Motor neuron (in vitro differentiated cells): ENCODE results near the gene FYB1. TPM values are rescaled to one million over a fixed set of nuclear protein-coding genes. Genes with fewer than 3 reads are reported as not detected.
"Not testable (repeated sequence)": the region's sequence is repeated elsewhere in the genome, so short reads cannot be mapped to it uniquely, and the experiment has no call there.

ENCODE experiments used
- ATAC-seq, 8 experiments: fragments of 200-7000 bp; cut with Tn5 transposase; replicated peaks in 6 of 8; 2 replicates each; pipeline ENCODE4 v1.8.0; 2021; ENCODE audit warnings: mild to moderate bottlenecking in 8 of 8, moderate library complexity in 8 of 8
- H3K27ac ChIP-seq, 2 donors: fragments of 250-450 bp; sonication (Bioruptor Pico); 2 replicates each; pipeline ENCODE4 v1.9.0; 2021; ENCODE audit warnings: antibody characterized with exemption in 2 of 2, mild to moderate bottlenecking in 2 of 2, moderate library complexity in 1 of 2
- H3K4me1 ChIP-seq, 2 donors: fragments of 250-450 bp; sonication (Bioruptor Pico); replicated peaks in 1 of 2; 2 replicates each; pipeline ENCODE4 v1.6.1; 2021; ENCODE audit warnings: antibody characterized with exemption in 2 of 2, mild to moderate bottlenecking in 2 of 2, moderate library complexity in 1 of 2
- H3K4me3 ChIP-seq, 5 donors: fragments of 250-450 bp; sonication (Bioruptor Pico); 2 replicates each; pipeline ENCODE4 v1.9.0; 2021; ENCODE audit warnings: antibody characterized with exemption in 5 of 5, mild to moderate bottlenecking in 5 of 5, moderate library complexity in 4 of 5
- WGBS, 10 experiments: fragments of 450-650 bp; shearing (Covaris generic); methylation state at CpG; one replicate each; pipeline ENCODE4 v1.0.0; 2022; 5-methylcytosine and 5-hydroxymethylcytosine counted together
- in situ Hi-C, 9 experiments: fragments of 400-800 bp; cut with MboI; loops; one replicate each; pipeline ENCODE4 v1.15.0; 2021; ENCODE audit warnings: low sequenced_read_pairs in 9 of 9, low pct_unique_long_range_greater_than_20kb in 2 of 9; ENCODE audit not compliant: unreplicated experiment in 9 of 9
- total RNA-seq, 8 experiments: library from RNA; unstranded; fragments of 300-600 nt; gene quantifications; 2 replicates each; pipeline versions ENCODE4 v1.2.3 to v1.2.4, GENCODE V29; 2022

Gene FYB1
- total RNA-seq, 8 experiments from 2014 or later, result under 0.01 to 16.7 (median 1.1) TPM; not detected in 1

GRCh38 chr5:39240750-39241149 lies 21.4 kb upstream of the FYB1 start:
- 50 to 88% (median 67%) methylated on average over 1 of the region's 1 CpG; no CpG with 5 or more reads in 5 of the 10 experiments for WGBS, 10 experiments

GRCh38 chr5:39238366-39239105 lies 19.2 kb upstream of the FYB1 start:
- no peak for ATAC-seq
- in situ Hi-C loops, result no loop called here
- WGBS, 10 experiments, result 10 to 90% (median 60%) methylated on average over 1 to 3 of the region's 3 CpGs; no CpG with 5 or more reads in 1 of the 10 experiments

More at GRCh38 chr5:39240750-39241149, 21.4 kb upstream of the FYB1 start:
- no peak overlapping the region for H3K27ac ChIP-seq
- H3K4me1 ChIP-seq, result no peaks in the 10 kb centered on the region
- no peak overlapping the region for H3K4me3 ChIP-seq
- in situ Hi-C loops, result no loop called here
- ATAC-seq, result no peak

GRCh38 chr5:39236718-39237117 lies 17.4 kb upstream of the FYB1 start:
- 67 to 100% (median 82%) methylated on average over 1 of the region's 1 CpG; no CpG with 5 or more reads in 2 of the 10 experiments for WGBS, 10 experiments
- in situ Hi-C loops, result no loop called here
- Histone ChIP-seq H3K4me3 (no peak overlapping the region), H3K27ac (no peak overlapping the region), H3K4me1 (no peaks in the 10 kb centered on the region)
- ATAC-seq, result no peak

More at GRCh38 chr5:39238366-39239105, 19.2 kb upstream of the FYB1 start:
- Histone ChIP-seq H3K4me1 (no peaks in the 10 kb centered on the region), H3K27ac (no peak overlapping the region), H3K4me3 (no peak overlapping the region)

- in situ Hi-C loops, result no loop called here
- 23 to 100% (median 67%) methylated on average over 1 to 3 of the region's 3 CpGs; no CpG with 5 or more reads in 1 of the 10 experiments for WGBS, 10 experiments
- no peak overlapping the region for H3K4me3 ChIP-seq
- H3K27ac ChIP-seq, result no peak overlapping the region
- ATAC-seq, result no peak
- H3K4me1 ChIP-seq, result no peaks in the 10 kb centered on the region
These were observed 16.3 kb upstream of the FYB1 start for GRCh38 chr5:39235648-39236047.

- H3K4me3 ChIP-seq, in situ Hi-C loops, ATAC-seq, H3K4me1 ChIP-seq, H3K27ac ChIP-seq: not testable (repeated sequence)
- no CpG with 5 or more reads among the region's 1 CpG for WGBS, 10 experiments
These were observed 15.1 kb upstream of the FYB1 start for GRCh38 chr5:39234494-39234893.

GRCh38 chr5:39233783-39234182 lies 14.4 kb upstream of the FYB1 start:
- Histone ChIP-seq H3K27ac (no peak overlapping the region), H3K4me3 (no peak overlapping the region), H3K4me1 (no peaks in the 10 kb centered on the region)
- WGBS, 10 experiments, result 0 to 90% (median 82%) methylated on average over 1 to 2 of the region's 2 CpGs; no CpG with 5 or more reads in 1 of the 10 experiments
- no peak for ATAC-seq
- in situ Hi-C loops, result no loop called here

GRCh38 chr5:39231705-39232525 lies 12.6 kb upstream of the FYB1 start:
- Histone ChIP-seq H3K27ac (no peak overlapping the region), H3K4me1 (no peaks in the 10 kb centered on the region), H3K4me3 (no peak overlapping the region)
- no peak for ATAC-seq
- in situ Hi-C loops, result no loop called here
- WGBS, 10 experiments, result 58 to 100% (median 88%) methylated on average over 2 to 4 of the region's 4 CpGs

GRCh38 chr5:39228596-39228995 lies 9.2 kb upstream of the FYB1 start:
- 74 to 100% (median 90%) methylated on average over 1 to 3 of the region's 3 CpGs; no CpG with 5 or more reads in 1 of the 10 experiments for WGBS, 10 experiments
- H3K4me3 ChIP-seq, result no peak overlapping the region
- H3K27ac ChIP-seq, result no peak overlapping the region
- in situ Hi-C loops, result no loop called here
- no peaks in the 10 kb centered on the region for H3K4me1 ChIP-seq
- ATAC-seq, result no peak

- Histone ChIP-seq H3K27ac (no peak overlapping the region), H3K4me3 (no peak overlapping the region), H3K4me1 (no peaks in the 10 kb centered on the region)
- ATAC-seq, result no peak
- 63 to 100% (median 80%) methylated on average over 1 of the region's 1 CpG; no CpG with 5 or more reads in 3 of the 10 experiments for WGBS, 10 experiments
- in situ Hi-C loops, result no loop called here
These were observed 7.2 kb upstream of the FYB1 start for GRCh38 chr5:39226558-39226957.

GRCh38 chr5:39226100-39226451 lies 6.7 kb upstream of the FYB1 start:
- Histone ChIP-seq H3K27ac (no peak overlapping the region), H3K4me1 (no peaks in the 10 kb centered on the region), H3K4me3 (no peak overlapping the region)
- WGBS, 10 experiments, result 79 to 100% (median 90%) methylated on average over 1 to 3 of the region's 3 CpGs
- in situ Hi-C loops, result no loop called here
- no peak for ATAC-seq

GRCh38 chr5:39225405-39226099 lies 6.2 kb upstream of the FYB1 start:
- 7 to 100% (median 68%) methylated on average over 1 to 2 of the region's 2 CpGs; no CpG with 5 or more reads in 1 of the 10 experiments for WGBS, 10 experiments
- in situ Hi-C loops, result no loop called here
- ATAC-seq, result no peak

GRCh38 chr5:39224196-39224761 lies 4.9 kb upstream of the FYB1 start:
- ATAC-seq, result peak in 4 of 8 experiments; percentile 17 to 97 (median 96)
- no peak overlapping the region for H3K27ac ChIP-seq
- H3K4me3 ChIP-seq, result no peak overlapping the region
- 0 to 100% (median 71%) methylated on average over 1 to 5 of the region's 5 CpGs; no CpG with 5 or more reads in 1 of the 10 experiments for WGBS, 10 experiments
- in situ Hi-C loops, result loop anchor here in 3 of 9 experiments (25.0 kb wide), 1 partner anchor 338 kb away; no protein-coding TSS in a partner anchor
- H3K4me1 ChIP-seq, result no peaks in the 10 kb centered on the region

More at GRCh38 chr5:39225405-39226099, 6.2 kb upstream of the FYB1 start:
- no peak overlapping the region for H3K27ac ChIP-seq
- H3K4me1 ChIP-seq, result no peaks in the 10 kb centered on the region
- no peak overlapping the region for H3K4me3 ChIP-seq
